ENCODE data around the gene RPL18A. TPM values are rescaled to one million over a fixed set of nuclear protein-coding genes. Genes with fewer than 3 reads are reported as not detected.

Gene RPL18A
- total RNA-seq, 2 experiments from 2014 or later, result 2,078 to 2,184 TPM

- H3K4me3 Mint-ChIP-seq, result peak overlapping the region; percentile 86
- peaks cover 34% of the 10 kb centered on the region for H3K4me1 Mint-ChIP-seq (ENCODE audit: low read depth)
Observed at GRCh38 chr19:17871032-17871877, 11.5 kb downstream of the RPL18A start.

GRCh38 chr19:17871878-17872250 lies 12.2 kb downstream of the RPL18A start, which contains the start of gene SLC5A5:
Gene SLC5A5 (plus strand): TSS chr19:17871945. CDS start chr19:17872320, 375 bp downstream.
- ATAC-seq (peak; percentile 43), DNase-seq (peak; percentile 56)
- ChIA-PET POLR2A (interaction anchor here (0.9 to 3.7 kb wide), 5 partner anchors 8 to 120 kb away, joined by 3 to 23 read pairs (median 4); partner anchors contain the start of genes FCHO1, JAK3 and RPL18A), CTCF (interaction anchor here (1.1 to 4.8 kb wide), 4 partner anchors 12 to 125 kb away, joined by 7 to 62 read pairs (median 31); partner anchors contain the start of genes CCDC124 and RPL18A)
- peak within 1 kb of the TSS; percentile 86 for H3K4me3 Mint-ChIP-seq
- H3K27me3 Mint-ChIP-seq (ENCODE audit: low read depth), result no peaks in the 10 kb centered on the region
- H3K27ac Mint-ChIP-seq, result peak within 1 kb of the TSS; percentile 84
- H3K9me3 Mint-ChIP-seq (ENCODE audit: insufficient read depth), result no peaks in the 10 kb centered on the region
- H3K4me1 Mint-ChIP-seq (ENCODE audit: low read depth), result peaks cover 34% of the 10 kb centered on the region
- H3K36me3 Mint-ChIP-seq (ENCODE audit: low read depth), result peaks cover 4% of the 10 kb centered on the region

More at GRCh38 chr19:17871032-17871877, 11.5 kb downstream of the RPL18A start:
- ChIA-PET POLR2A (interaction anchor here (0.9 to 3.7 kb wide), 6 partner anchors 8 to 120 kb away, joined by 3 to 23 read pairs (median 7); partner anchors contain the start of genes CCDC124, FCHO1, JAK3 and RPL18A), CTCF (interaction anchor here (1.1 to 4.8 kb wide), 4 partner anchors 11 to 126 kb away, joined by 7 to 62 read pairs (median 31); partner anchors contain the start of genes CCDC124 and RPL18A)
- H3K36me3 Mint-ChIP-seq (ENCODE audit: low read depth), result peaks cover 4% of the 10 kb centered on the region
- DNase-seq (no peak), ATAC-seq (no peak)
- H3K27me3 Mint-ChIP-seq (ENCODE audit: low read depth), result no peaks in the 10 kb centered on the region
- no peaks in the 10 kb centered on the region for H3K9me3 Mint-ChIP-seq (ENCODE audit: insufficient read depth)
- H3K27ac Mint-ChIP-seq, result no peak overlapping the region

- ChIA-PET POLR2A (interaction anchor here (0.9 to 3.7 kb wide), 5 partner anchors 9 to 121 kb away, joined by 3 to 23 read pairs (median 4); partner anchors contain the start of genes FCHO1, JAK3 and RPL18A), CTCF (interaction anchor here (1.1 to 4.8 kb wide), 4 partner anchors 12 to 124 kb away, joined by 7 to 62 read pairs (median 31); partner anchors contain the start of genes CCDC124 and RPL18A)
- DNase-seq (peak; percentile 78), ATAC-seq (peak; percentile 59)
- Mint-ChIP-seq H3K9me3 (ENCODE audit: insufficient read depth) (no peaks in the 10 kb centered on the region), H3K4me1 (ENCODE audit: low read depth) (peaks cover 34% of the 10 kb centered on the region), H3K27me3 (ENCODE audit: low read depth) (no peaks in the 10 kb centered on the region), H3K36me3 (ENCODE audit: low read depth) (peaks cover 4% of the 10 kb centered on the region), H3K27ac (peak overlapping the region; percentile 80), H3K4me3 (peak overlapping the region; percentile 86)
Observed at GRCh38 chr19:17872251-17873001, 12.7 kb downstream of the RPL18A start.

GRCh38 chr19:17873786-17874757 lies 14.4 kb downstream of the RPL18A start:
- H3K9me3 Mint-ChIP-seq (ENCODE audit: insufficient read depth), result no peaks in the 10 kb centered on the region

GRCh38 chr19:17874758-17875135 lies 15.0 kb downstream of the RPL18A start:
- no peaks in the 10 kb centered on the region for H3K9me3 Mint-ChIP-seq (ENCODE audit: insufficient read depth)
- ATAC-seq (no peak), DNase-seq (no peak)
- no peak overlapping the region for H3K27ac Mint-ChIP-seq
- H3K27me3 Mint-ChIP-seq (ENCODE audit: low read depth), result no peaks in the 10 kb centered on the region
- peaks cover 34% of the 10 kb centered on the region for H3K4me1 Mint-ChIP-seq (ENCODE audit: low read depth)
- peaks cover 4% of the 10 kb centered on the region for H3K36me3 Mint-ChIP-seq (ENCODE audit: low read depth)
- ChIA-PET POLR2A (no interaction called here), CTCF (interaction anchor here (0.5 to 1.0 kb wide), 3 partner anchors 15 to 814 kb away, joined by 3 read pairs; partner anchors contain the start of genes CCDC124 and RPL18A)
- peak overlapping the region; percentile 46 for H3K4me3 Mint-ChIP-seq

More at GRCh38 chr19:17873786-17874757, 14.4 kb downstream of the RPL18A start:
- peak; percentile 79 for DNase-seq
- peak; percentile 72 for ATAC-seq
- Mint-ChIP-seq H3K27ac (peak overlapping the region; percentile 74), H3K36me3 (ENCODE audit: low read depth) (peaks cover 4% of the 10 kb centered on the region), H3K4me3 (peak overlapping the region; percentile 86), H3K4me1 (ENCODE audit: low read depth) (peaks cover 34% of the 10 kb centered on the region), H3K27me3 (ENCODE audit: low read depth) (no peaks in the 10 kb centered on the region)
- ChIA-PET POLR2A (no interaction called here), CTCF (interaction anchor here (1.0 to 4.8 kb wide), 2 partner anchors 15 to 58 kb away, joined by 3 to 62 read pairs; partner anchors contain the start of genes CCDC124 and RPL18A)

- Mint-ChIP-seq H3K27me3 (ENCODE audit: low read depth) (no peaks in the 10 kb centered on the region), H3K9me3 (ENCODE audit: insufficient read depth) (no peaks in the 10 kb centered on the region), H3K4me1 (ENCODE audit: low read depth) (peaks cover 19% of the 10 kb centered on the region), H3K4me3 (no peak overlapping the region), H3K27ac (peak overlapping the region; percentile 25), H3K36me3 (ENCODE audit: low read depth) (no peaks in the 10 kb centered on the region)
- CTCF ChIA-PET, result no interaction called here
- POLR2A ChIA-PET, result no interaction called here
- DNase-seq (no peak), ATAC-seq (no peak)
Observed at GRCh38 chr19:17877696-17878095, 18.0 kb downstream of the RPL18A start.

GRCh38 chr19:17879466-17879865 lies 19.8 kb downstream of the RPL18A start:
- CTCF ChIA-PET, result interaction anchor here (1.5 kb wide), 1 partner anchor 20 kb away, joined by 3 read pairs; the partner anchor contains the start of gene RPL18A
- Mint-ChIP-seq H3K4me1 (ENCODE audit: low read depth) (peaks cover 5% of the 10 kb centered on the region), H3K4me3 (no peak overlapping the region), H3K27me3 (ENCODE audit: low read depth) (no peaks in the 10 kb centered on the region), H3K9me3 (ENCODE audit: insufficient read depth) (no peaks in the 10 kb centered on the region), H3K27ac (no peak overlapping the region), H3K36me3 (ENCODE audit: low read depth) (no peaks in the 10 kb centered on the region)
- no peak for DNase-seq
- POLR2A ChIA-PET, result no interaction called here
- no peak for ATAC-seq

GRCh38 chr19:17881701-17882100 lies 22.0 kb downstream of the RPL18A start:
- Mint-ChIP-seq H3K36me3 (ENCODE audit: low read depth) (no peaks in the 10 kb centered on the region), H3K4me3 (no peak overlapping the region), H3K27ac (no peak overlapping the region), H3K27me3 (ENCODE audit: low read depth) (no peaks in the 10 kb centered on the region), H3K4me1 (ENCODE audit: low read depth) (no peaks in the 10 kb centered on the region), H3K9me3 (ENCODE audit: insufficient read depth) (no peaks in the 10 kb centered on the region)
- no peak for ATAC-seq
- DNase-seq, result no peak
- POLR2A ChIA-PET, result no interaction called here
- CTCF ChIA-PET, result no interaction called here

GRCh38 chr19:17883627-17884410 lies 24.1 kb downstream of the RPL18A start:
- POLR2A ChIA-PET, result no interaction called here
- ATAC-seq, result no peak
- H3K4me1 Mint-ChIP-seq (ENCODE audit: low read depth), result no peaks in the 10 kb centered on the region
- CTCF ChIA-PET, result interaction anchor here (2.2 kb wide), 1 partner anchor 54 kb away, joined by 4 read pairs; no protein-coding TSS in a partner anchor
- no peak overlapping the region for H3K4me3 Mint-ChIP-seq
- no peaks in the 10 kb centered on the region for H3K9me3 Mint-ChIP-seq (ENCODE audit: insufficient read depth)
- no peaks in the 10 kb centered on the region for H3K27me3 Mint-ChIP-seq (ENCODE audit: low read depth)
- DNase-seq, result no peak
- H3K27ac Mint-ChIP-seq, result no peak overlapping the region
- no peaks in the 10 kb centered on the region for H3K36me3 Mint-ChIP-seq (ENCODE audit: low read depth)

GRCh38 chr19:17886515-17886914 lies 26.8 kb downstream of the RPL18A start:
- Mint-ChIP-seq H3K27me3 (ENCODE audit: low read depth) (no peaks in the 10 kb centered on the region), H3K4me3 (no peak overlapping the region), H3K4me1 (ENCODE audit: low read depth) (no peaks in the 10 kb centered on the region), H3K9me3 (ENCODE audit: insufficient read depth) (no peaks in the 10 kb centered on the region), H3K36me3 (ENCODE audit: low read depth) (no peaks in the 10 kb centered on the region), H3K27ac (no peak overlapping the region)
- DNase-seq (no peak), ATAC-seq (no peak)
- CTCF ChIA-PET, result no interaction called here
- POLR2A ChIA-PET, result no interaction called here

All from activated CD8-positive, alpha-beta T cell treated with anti-CD3 and anti-CD28 coated beads, Interleukin-2, amount 10 ng/mL, durations not matched to agents 7 days and 5 days (primary cell).